Right kidney (tissue), 1 donor: ENCODE results near the gene PLIN4.
A peak's percentile ranks its signal among the peaks of the same experiment; 100 is the strongest.

Experiments used
- DNase-seq: peaks from one replicate; pipeline ENCODE4 v3.0.0-alpha.2; 2016

The PLIN4 gene

GRCh38 chr19:4455719-4456475, 62.4 kb downstream of the PLIN4 start:
- no peak for DNase-seq

DNA sequence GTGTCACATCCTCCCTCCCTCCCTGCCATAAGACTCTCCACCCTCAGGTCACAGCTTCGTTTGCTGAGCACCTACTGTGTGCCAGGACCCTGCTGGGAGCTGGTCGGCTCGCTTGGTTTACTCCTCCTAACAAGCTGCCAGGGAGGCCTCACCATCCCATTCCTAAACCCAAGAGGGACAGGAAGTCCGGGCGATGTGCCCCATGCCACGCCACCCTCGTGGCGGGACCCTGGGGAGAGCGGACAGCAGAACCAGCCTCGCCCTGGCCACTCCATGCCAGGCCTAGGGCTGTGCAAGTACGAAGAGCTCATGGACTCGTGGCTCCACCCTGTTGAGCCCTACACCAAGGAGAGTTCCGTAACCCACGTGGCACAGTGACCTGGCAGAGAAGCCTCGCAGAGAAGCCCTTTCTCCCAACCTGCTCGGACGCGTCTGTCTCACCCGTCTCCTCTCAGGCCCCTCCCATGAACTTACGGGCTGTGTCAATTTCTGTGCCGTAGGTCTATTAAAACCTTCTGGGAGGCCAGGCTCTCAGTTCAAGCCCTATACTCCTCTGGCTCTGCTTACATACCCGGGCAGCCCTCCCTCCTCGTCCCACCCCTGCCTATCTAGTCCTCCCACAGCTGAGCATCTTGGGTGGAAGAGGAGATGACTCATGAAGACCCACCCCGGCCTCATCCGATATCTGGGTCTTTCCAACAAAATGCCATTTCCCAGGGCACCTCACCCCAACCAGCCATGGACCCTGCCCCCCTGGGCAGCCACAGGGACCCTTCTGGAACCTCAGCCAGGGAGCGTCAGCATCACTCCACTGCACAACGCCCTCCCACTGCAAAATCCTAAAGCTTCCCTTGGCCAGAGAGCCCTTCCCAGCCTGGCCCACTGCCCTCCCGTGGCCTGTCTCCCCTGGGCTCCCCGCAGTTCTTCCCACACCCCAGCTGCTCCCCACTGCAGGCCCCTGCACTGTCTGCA, 63.3 kb downstream of the PLIN4 start:
- peak; percentile 56 for DNase-seq

DNA sequence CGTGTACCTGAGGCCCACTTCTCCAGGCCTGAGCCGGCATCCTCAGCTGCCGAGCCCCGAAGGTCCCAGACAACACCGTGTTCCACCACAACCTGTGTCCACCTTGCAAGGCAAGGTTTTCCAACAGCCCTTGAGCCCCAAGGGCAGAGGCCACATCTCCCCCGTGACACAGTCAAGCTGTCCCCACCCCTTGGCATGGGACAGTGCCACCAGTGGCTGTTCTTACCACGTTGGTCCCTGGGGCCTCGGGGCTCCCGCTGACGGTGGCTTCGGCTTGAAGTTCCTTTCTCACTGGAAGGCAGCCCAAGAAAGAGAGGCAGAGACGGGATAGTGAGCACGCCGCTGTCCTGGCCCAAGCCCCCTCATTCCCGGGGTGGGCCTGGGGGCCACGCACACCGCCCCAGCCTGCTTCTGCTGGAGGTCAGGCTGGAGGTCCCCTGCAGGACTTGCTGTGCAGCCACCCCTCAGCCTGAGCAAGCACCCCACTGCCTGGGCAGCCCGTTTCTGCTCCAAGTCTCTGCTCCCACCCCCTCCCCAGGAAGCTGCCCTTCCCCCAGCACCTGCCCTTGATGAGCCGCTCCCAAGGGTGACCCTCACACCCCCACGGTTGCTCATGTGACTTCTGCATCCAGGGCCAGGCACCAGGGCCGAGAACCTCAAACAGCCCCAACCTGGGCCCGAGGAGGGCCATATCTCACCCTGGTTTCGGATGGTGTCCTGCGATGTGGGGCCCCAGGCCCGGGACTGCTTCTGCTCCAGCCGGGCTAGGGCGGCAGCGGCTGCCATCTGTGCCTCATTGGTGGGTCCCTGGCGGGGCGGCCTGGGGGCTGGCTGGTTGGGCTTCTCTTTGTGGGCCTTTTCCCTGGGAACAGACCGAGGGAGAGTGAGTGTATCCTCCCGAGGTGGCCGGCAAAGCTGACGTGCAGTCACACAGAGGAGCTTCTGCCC, 64.8 kb downstream of the PLIN4 start:
- no peak for DNase-seq

DNA sequence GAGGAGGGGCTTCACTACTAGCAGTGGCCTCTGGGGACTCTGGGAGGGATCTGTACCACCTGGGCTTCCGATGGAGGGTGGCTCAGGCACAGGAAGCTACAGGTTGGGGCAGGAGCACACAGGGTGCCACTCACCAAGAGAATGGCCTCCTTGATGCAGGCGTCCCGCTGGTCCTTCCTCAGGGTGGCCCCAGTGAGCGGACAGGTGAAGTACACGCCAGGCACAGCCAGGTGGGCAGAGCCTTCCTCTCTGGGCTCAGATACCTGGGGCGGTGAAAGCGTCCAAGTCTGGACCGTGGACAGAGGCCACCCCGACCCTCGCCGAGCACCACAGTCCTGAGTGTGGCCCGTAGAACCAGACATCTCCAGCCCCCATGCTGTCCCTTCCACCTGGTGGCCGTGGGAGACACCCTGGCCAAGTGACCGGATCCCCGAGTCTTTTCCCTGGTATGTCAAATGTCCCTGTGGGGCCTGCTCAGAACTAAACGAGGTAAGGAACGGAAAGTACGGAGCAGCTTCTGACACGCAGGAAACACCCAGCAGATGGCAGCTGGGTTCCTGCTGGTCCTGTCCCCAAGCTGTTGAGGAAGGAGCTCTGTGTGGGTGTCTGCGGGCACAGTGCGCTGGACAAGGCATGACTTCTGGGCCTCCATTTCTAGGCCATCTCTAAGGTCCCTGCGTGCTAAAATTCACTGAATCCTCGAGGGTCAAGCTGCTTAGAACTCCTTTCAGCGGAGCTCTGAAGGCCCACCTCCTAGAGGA, 65.9 kb downstream of the PLIN4 start:
- DNase-seq, result no peak
